ENCODE data around the gene WAC. TPM values are rescaled to one million over a fixed set of nuclear protein-coding genes. Genes with fewer than 3 reads are reported as not detected.

WAC gene
- polyA plus RNA-seq, 1 donor from 2014 or later, result 63.9 TPM

DNA sequence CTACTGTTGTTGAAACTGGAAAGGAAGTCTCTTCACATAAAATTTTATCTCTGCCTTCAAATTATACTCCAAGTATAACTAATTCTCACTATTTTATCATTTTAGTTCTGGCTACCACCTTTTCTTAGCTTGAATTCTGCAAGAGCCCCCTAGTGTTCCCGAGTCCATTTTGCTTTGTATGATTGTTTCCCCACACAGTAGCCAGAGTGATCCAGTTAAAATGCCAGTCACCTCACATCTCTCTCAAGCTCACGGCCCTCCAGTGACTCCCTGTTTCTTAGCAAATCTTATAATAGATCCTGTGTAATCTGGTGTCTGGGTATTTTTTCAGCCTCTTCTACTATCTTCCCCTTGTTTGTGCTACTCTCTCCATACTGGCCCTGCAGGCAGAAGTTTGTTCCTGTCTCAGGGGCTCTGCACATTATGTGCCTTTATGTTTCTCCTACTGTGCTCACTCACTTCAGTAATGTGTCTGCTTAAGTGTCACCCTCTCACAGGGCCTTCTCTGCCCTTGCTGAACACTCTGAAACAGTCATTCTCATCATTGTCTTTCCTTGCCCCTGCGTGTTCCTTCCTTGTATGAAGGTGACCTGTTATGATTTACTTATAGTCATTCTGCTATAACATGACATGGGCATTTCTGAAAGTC lies 8.9 kb downstream of the WAC start:
- H3K79me2 ChIP-seq (replicated peaks; ENCODE audit: insufficient read depth, low read length), result peaks cover 81% of the 10 kb centered on the region
- H3K36me3 ChIP-seq (ENCODE audit: insufficient read depth, low read length), result peaks cover 7% of the 10 kb centered on the region

DNA sequence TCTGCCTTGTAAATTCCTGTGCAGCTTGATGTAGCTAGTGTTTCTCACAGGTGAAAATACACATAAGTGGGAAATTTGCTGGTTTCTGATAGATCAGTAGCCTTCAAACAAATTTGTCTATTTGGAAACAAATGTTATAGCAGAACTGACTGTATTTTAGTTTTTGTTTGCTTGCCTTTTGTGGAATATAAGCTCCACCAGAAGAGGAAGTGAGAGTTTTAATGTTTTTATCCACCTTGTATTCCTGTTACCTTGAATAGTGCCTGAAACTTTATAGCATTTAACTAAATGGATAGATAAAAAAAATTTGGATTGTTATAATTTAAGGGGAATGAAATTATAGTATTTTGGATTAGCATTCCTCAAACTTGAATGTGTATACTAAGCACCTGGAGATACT lies 9.8 kb downstream of the WAC start:
- no peaks in the 10 kb centered on the region for H3K9me2 ChIP-seq (ENCODE audit: insufficient read depth, low read length)
- no peaks in the 10 kb centered on the region for H3K9me3 ChIP-seq (ENCODE audit: low read length)
- H3F3A ChIP-seq (ENCODE audit: insufficient read depth, low read length, poor library complexity, severe bottlenecking), result no peaks in the 10 kb centered on the region
- no peaks in the 10 kb centered on the region for H3K27me3 ChIP-seq (ENCODE audit: insufficient read depth, low read depth, low read length)
- H3K79me2 ChIP-seq (replicated peaks; ENCODE audit: insufficient read depth, low read length), result peaks cover 77% of the 10 kb centered on the region
- H3K36me3 ChIP-seq (ENCODE audit: insufficient read depth, low read length), result peaks cover 7% of the 10 kb centered on the region
- no peak overlapping the region for H3K4me3 ChIP-seq (ENCODE audit: low read length)
- TF ChIP-seq MXI1 (conservative IDR thresholded peaks at IDR 0.05; ENCODE audit: poor library complexity, severe bottlenecking) (no peak), TAF1 (IDR thresholded peaks at IDR 0.05; ENCODE audit: low read depth) (no peak), EP300 (conservative IDR thresholded peaks at IDR 0.05; ENCODE audit: poor library complexity, severe bottlenecking) (no peak), SMC3 (conservative IDR thresholded peaks at IDR 0.05; ENCODE audit: poor library complexity) (no peak)
- TF ChIP-seq, protein P1, sequence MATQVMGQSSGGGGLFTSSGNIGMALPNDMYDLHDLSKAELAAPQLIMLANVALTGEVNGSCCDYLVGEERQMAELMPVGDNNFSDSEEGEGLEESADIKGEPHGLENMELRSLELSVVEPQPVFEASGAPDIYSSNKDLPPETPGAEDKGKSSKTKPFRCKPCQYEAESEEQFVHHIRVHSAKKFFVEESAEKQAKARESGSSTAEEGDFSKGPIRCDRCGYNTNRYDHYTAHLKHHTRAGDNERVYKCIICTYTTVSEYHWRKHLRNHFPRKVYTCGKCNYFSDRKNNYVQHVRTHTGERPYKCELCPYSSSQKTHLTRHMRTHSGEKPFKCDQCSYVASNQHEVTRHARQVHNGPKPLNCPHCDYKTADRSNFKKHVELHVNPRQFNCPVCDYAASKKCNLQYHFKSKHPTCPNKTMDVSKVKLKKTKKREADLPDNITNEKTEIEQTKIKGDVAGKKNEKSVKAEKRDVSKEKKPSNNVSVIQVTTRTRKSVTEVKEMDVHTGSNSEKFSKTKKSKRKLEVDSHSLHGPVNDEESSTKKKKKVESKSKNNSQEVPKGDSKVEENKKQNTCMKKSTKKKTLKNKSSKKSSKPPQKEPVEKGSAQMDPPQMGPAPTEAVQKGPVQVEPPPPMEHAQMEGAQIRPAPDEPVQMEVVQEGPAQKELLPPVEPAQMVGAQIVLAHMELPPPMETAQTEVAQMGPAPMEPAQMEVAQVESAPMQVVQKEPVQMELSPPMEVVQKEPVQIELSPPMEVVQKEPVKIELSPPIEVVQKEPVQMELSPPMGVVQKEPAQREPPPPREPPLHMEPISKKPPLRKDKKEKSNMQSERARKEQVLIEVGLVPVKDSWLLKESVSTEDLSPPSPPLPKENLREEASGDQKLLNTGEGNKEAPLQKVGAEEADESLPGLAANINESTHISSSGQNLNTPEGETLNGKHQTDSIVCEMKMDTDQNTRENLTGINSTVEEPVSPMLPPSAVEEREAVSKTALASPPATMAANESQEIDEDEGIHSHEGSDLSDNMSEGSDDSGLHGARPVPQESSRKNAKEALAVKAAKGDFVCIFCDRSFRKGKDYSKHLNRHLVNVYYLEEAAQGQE (IDR thresholded peaks at IDR 0.05; ENCODE audit: borderline replicate concordance), result no peak
- TF ChIP-seq, protein P2, sequence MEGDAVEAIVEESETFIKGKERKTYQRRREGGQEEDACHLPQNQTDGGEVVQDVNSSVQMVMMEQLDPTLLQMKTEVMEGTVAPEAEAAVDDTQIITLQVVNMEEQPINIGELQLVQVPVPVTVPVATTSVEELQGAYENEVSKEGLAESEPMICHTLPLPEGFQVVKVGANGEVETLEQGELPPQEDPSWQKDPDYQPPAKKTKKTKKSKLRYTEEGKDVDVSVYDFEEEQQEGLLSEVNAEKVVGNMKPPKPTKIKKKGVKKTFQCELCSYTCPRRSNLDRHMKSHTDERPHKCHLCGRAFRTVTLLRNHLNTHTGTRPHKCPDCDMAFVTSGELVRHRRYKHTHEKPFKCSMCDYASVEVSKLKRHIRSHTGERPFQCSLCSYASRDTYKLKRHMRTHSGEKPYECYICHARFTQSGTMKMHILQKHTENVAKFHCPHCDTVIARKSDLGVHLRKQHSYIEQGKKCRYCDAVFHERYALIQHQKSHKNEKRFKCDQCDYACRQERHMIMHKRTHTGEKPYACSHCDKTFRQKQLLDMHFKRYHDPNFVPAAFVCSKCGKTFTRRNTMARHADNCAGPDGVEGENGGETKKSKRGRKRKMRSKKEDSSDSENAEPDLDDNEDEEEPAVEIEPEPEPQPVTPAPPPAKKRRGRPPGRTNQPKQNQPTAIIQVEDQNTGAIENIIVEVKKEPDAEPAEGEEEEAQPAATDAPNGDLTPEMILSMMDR (IDR thresholded peaks at IDR 0.05; ENCODE audit: poor library complexity, severe bottlenecking), result no peak
- no peak overlapping the region for H3K4me2 ChIP-seq (ENCODE audit: low read length)
- H2AFZ ChIP-seq (ENCODE audit: low read depth, low read length), result no peak overlapping the region
- H3K27ac ChIP-seq (ENCODE audit: low read length), result no peak overlapping the region
- no peak overlapping the region for H3K9ac ChIP-seq (ENCODE audit: low read length)
- peaks cover 8% of the 10 kb centered on the region for H4K20me1 ChIP-seq (ENCODE audit: insufficient read depth)

More for the DNA sequence above, 8.9 kb downstream of the WAC start:
- H4K20me1 ChIP-seq (ENCODE audit: insufficient read depth), result peaks cover 8% of the 10 kb centered on the region
- no peak overlapping the region for H2AFZ ChIP-seq (ENCODE audit: low read depth, low read length)
- no peaks in the 10 kb centered on the region for H3K9me2 ChIP-seq (ENCODE audit: insufficient read depth, low read length)
- no peaks in the 10 kb centered on the region for H3F3A ChIP-seq (ENCODE audit: insufficient read depth, low read length, poor library complexity, severe bottlenecking)
- H3K4me2 ChIP-seq (ENCODE audit: low read length), result no peak overlapping the region
- H3K4me3 ChIP-seq (ENCODE audit: low read length), result no peak overlapping the region
- H3K9me3 ChIP-seq (ENCODE audit: low read length), result no peaks in the 10 kb centered on the region
- H3K27me3 ChIP-seq (ENCODE audit: insufficient read depth, low read depth, low read length), result no peaks in the 10 kb centered on the region
- TF ChIP-seq POLR2AphosphoS5 (IDR thresholded peaks at IDR 0.05) (no peak), TAF1 (IDR thresholded peaks at IDR 0.05; ENCODE audit: low read depth) (no peak), EP300 (conservative IDR thresholded peaks at IDR 0.05; ENCODE audit: poor library complexity, severe bottlenecking) (no peak), SMC3 (conservative IDR thresholded peaks at IDR 0.05; ENCODE audit: poor library complexity) (no peak), MXI1 (conservative IDR thresholded peaks at IDR 0.05; ENCODE audit: poor library complexity, severe bottlenecking) (no peak), EZH2 (IDR thresholded peaks at IDR 0.05; ENCODE audit: borderline replicate concordance, insufficient read depth, low read length, poor library complexity, severe bottlenecking) (no peak), RAD21 (conservative IDR thresholded peaks at IDR 0.05) (no peak)
- TF ChIP-seq, protein P1 (IDR thresholded peaks at IDR 0.05; ENCODE audit: borderline replicate concordance), result no peak
- TF ChIP-seq, protein P2 (IDR thresholded peaks at IDR 0.05; ENCODE audit: poor library complexity, severe bottlenecking), result no peak
- H3K27ac ChIP-seq (ENCODE audit: low read length), result no peak overlapping the region
- no peak overlapping the region for H3K9ac ChIP-seq (ENCODE audit: low read length)
